Naive B cell (primary cell): Measurements from ENCODE around the gene APC2. TPM values are rescaled to one million over a fixed set of nuclear protein-coding genes. Genes with fewer than 3 reads are reported as not detected.

ENCODE experiments used
- ATAC-seq, 2 donors: fragments of 150-1000 bp; cut with Tn5 transposase; 2 replicates each; pipeline ENCODE4 v1.10.0; 2021; ENCODE audit warnings: low read depth in 2 of 2, mild to moderate bottlenecking in 2 of 2, moderate library complexity in 2 of 2
- DNase-seq: peaks from one replicate; pipeline ENCODE4 v3.0.0; 2022
- H3K27ac Mint-ChIP-seq, 6 donors: one replicate each; pipeline ENCODE4 v1.8.0; 2020 to 2022; ENCODE audit warnings: mild to moderate bottlenecking in 6 of 6, mixed read lengths in 6 of 6, moderate library complexity in 5 of 6, inconsistent platforms in 2 of 6
- H3K27me3 Mint-ChIP-seq, 3 donors: one replicate each; pipeline ENCODE4 v1.8.0; 2021 to 2022; ENCODE audit warnings: mixed read lengths in 3 of 3, mild to moderate bottlenecking in 1 of 3
- H3K36me3 Mint-ChIP-seq, 2 donors: one replicate each; pipeline ENCODE4 v1.8.0; 2020 to 2022; ENCODE audit warnings: mixed read lengths in 2 of 2, inconsistent platforms in 1 of 2, mild to moderate bottlenecking in 1 of 2
- H3K4me1 Mint-ChIP-seq, 3 donors: one replicate each; pipeline ENCODE4 v1.8.0; 2020 to 2022; ENCODE audit warnings: mixed read lengths in 3 of 3, inconsistent platforms in 1 of 3, mild to moderate bottlenecking in 1 of 3, moderate library complexity in 1 of 3
- H3K4me3 Mint-ChIP-seq, 8 donors: one replicate each; pipeline ENCODE4 v1.8.0; 2020 to 2022; ENCODE audit warnings: mild to moderate bottlenecking in 8 of 8, mixed read lengths in 8 of 8, moderate library complexity in 8 of 8, inconsistent platforms in 2 of 8
- H3K9me3 Mint-ChIP-seq, 7 donors: one replicate each; pipeline ENCODE4 v1.8.0; 2020 to 2022; ENCODE audit warnings: mixed read lengths in 7 of 7, mild to moderate bottlenecking in 5 of 7, inconsistent platforms in 2 of 7, moderate library complexity in 1 of 7
- polyA plus RNA-seq, 6 donors: library from polyadenylated mRNA; unstranded; fragments of 300-500 nt; fragmentation: Illumina TruSeq; gene quantifications; one replicate each; pipeline ENCODE4 v1.2.3, GENCODE V29; 2021; ENCODE audit warnings: low read depth in 6 of 6

The APC2 gene
- polyA plus RNA-seq, 6 donors from 2014 or later: 0.03 TPM; not detected in 5

DNA sequence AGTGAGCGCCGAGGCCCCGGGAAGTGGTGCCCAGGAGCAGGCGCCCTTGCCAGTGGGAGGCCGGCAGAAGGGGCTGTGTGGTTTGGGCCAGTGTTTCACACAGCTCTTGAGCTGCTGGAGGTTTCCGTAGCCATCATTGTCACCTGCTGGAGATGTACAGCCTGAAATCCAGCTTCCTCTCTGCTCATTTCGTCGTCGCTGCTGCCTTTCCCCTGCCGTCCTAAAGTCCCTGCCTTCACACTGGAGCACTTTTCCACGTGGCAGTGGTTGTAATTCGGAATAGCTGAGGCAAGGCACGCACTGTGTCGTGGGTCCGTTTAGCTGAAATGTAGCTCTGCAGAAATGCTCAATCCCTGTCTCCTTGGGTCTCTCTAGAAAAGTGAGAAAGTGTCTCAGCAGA, 29.3 kb upstream of the APC2 start:
- DNase-seq (no peak), ATAC-seq (no peak)
- no peaks in the 10 kb centered on the region for H3K9me3 Mint-ChIP-seq
- H3K4me3 Mint-ChIP-seq: no peak overlapping the region
- peaks cover 21 to 31% (median 22%) of the 10 kb centered on the region in 3 donors for H3K4me1 Mint-ChIP-seq
- H3K27me3 Mint-ChIP-seq: no peaks in the 10 kb centered on the region
- peak overlapping the region in 1 of 6 donors; percentile 79 for H3K27ac Mint-ChIP-seq
- H3K36me3 Mint-ChIP-seq: peaks cover 5 to 11% of the 10 kb centered on the region in 2 donors

- DNase-seq: no peak
- H3K36me3 Mint-ChIP-seq: peaks cover 5 to 11% of the 10 kb centered on the region in 2 donors
These were observed 28.5 kb upstream of the APC2 start for GRCh38 chr19:1421218-1421957.

DNA sequence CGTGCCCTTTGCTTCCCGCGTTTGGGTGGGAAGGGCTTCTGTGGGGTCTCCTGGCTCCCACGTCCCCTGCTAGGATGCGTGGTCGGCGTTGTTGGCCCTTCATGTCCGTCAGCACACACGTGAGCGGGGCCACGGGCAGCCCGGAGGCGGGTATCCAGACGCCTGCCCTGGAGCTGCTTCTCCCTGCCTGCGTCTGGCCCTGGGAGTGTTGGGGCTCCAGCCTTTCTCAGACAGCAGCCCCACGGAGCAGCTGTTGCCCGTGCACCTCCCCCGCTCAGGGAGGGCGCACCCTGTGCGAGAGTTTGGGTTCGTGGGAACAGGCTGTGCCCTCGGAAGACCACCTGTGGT, 28.0 kb upstream of the APC2 start:
- Mint-ChIP-seq H3K36me3 (peaks cover 5 to 11% of the 10 kb centered on the region in 2 donors), H3K27ac (no peak overlapping the region), H3K27me3 (no peaks in the 10 kb centered on the region), H3K4me3 (no peak overlapping the region), H3K4me1 (peaks cover 12 to 20% (median 13%) of the 10 kb centered on the region in 3 donors), H3K9me3 (no peaks in the 10 kb centered on the region)
- DNase-seq (no peak), ATAC-seq (no peak)

More at GRCh38 chr19:1421218-1421957, 28.5 kb upstream of the APC2 start:
- Mint-ChIP-seq H3K27me3 (no peaks in the 10 kb centered on the region), H3K9me3 (no peaks in the 10 kb centered on the region), H3K4me3 (no peak overlapping the region), H3K27ac (no peak overlapping the region), H3K4me1 (peaks cover 13 to 23% (median 17%) of the 10 kb centered on the region in 3 donors)
- no peak for ATAC-seq

- H3K27me3 Mint-ChIP-seq: no peaks in the 10 kb centered on the region
- H3K36me3 Mint-ChIP-seq: peaks cover 5 to 11% of the 10 kb centered on the region in 2 donors
- no peak overlapping the region for H3K4me3 Mint-ChIP-seq
- no peak overlapping the region for H3K27ac Mint-ChIP-seq
- ATAC-seq (no peak), DNase-seq (no peak)
- no peaks in the 10 kb centered on the region for H3K9me3 Mint-ChIP-seq
- H3K4me1 Mint-ChIP-seq: peaks cover 9 to 15% (median 12%) of the 10 kb centered on the region in 3 donors
These were observed 27.6 kb upstream of the APC2 start for GRCh38 chr19:1422360-1422759.

DNA sequence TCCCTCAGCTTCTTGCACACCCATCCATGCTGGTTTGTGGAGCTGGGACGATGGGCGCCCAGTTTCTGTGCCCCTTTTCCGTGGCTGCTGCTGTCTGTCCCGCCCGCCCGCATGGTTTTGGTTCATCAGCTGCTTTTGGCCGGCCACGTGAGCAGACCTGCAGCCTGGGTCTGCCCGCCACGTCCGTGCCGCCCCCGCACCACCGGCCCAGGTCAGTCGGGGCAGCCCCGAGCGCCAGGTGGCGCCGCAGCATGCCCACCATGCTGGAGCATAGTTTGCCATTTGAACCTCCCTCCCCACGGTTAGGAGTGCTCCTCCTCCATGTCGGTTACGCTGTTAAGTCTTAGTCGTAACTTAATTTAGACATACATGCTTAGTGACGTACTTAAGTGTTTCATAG, 27.0 kb upstream of the APC2 start:
- ATAC-seq (no peak), DNase-seq (no peak)
- H3K27ac Mint-ChIP-seq: no peak overlapping the region
- H3K36me3 Mint-ChIP-seq: peaks cover 5 to 11% of the 10 kb centered on the region in 2 donors
- H3K27me3 Mint-ChIP-seq: no peaks in the 10 kb centered on the region
- H3K4me1 Mint-ChIP-seq: peaks cover 7 to 12% (median 9%) of the 10 kb centered on the region in 3 donors
- no peaks in the 10 kb centered on the region for H3K9me3 Mint-ChIP-seq
- H3K4me3 Mint-ChIP-seq: no peak overlapping the region

DNA sequence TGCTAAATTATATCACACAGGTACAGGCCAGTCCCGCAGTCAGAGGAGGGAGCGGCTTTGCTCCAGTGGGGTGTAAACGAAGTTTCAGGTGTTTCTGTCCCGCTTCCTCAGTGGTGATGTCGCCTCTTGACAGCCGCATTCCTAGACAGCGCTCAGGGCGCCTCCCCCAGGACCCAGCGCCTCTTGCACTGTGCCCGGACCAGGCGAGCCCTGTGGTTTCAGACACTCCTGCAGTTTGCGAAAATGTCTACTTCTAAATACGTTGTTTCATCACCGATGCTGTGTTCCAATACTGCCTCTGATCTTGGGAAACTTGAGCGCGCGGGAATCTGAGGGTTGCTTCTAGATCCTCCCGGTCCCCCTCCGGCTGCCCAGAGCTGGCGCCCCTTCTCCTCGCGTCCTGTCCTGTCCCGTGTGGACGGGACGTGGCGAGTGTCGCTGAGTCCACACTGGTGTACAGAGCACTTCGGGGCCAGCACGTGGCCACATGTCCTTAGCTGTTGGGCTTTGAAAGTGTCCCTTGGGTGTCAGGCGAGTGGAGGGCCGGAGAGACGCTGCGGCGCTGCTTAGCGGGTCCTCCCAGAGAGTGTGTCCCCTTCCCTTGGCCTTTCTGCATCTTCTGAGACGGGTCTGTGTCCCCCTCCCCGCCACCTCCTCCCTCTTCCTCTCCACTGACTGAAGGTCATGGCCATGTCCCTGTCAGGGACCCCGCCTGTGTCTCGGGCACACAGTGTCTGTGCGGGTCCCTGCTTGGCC, 26.3 kb upstream of the APC2 start:
- peaks cover 5 to 11% of the 10 kb centered on the region in 2 donors for H3K36me3 Mint-ChIP-seq
- H3K4me3 Mint-ChIP-seq: no peak overlapping the region
- no peak overlapping the region for H3K27ac Mint-ChIP-seq
- no peaks in the 10 kb centered on the region for H3K27me3 Mint-ChIP-seq
- H3K9me3 Mint-ChIP-seq: no peaks in the 10 kb centered on the region
- DNase-seq (no peak), ATAC-seq (no peak)
- peaks cover 7 to 12% (median 9%) of the 10 kb centered on the region in 3 donors for H3K4me1 Mint-ChIP-seq

DNA sequence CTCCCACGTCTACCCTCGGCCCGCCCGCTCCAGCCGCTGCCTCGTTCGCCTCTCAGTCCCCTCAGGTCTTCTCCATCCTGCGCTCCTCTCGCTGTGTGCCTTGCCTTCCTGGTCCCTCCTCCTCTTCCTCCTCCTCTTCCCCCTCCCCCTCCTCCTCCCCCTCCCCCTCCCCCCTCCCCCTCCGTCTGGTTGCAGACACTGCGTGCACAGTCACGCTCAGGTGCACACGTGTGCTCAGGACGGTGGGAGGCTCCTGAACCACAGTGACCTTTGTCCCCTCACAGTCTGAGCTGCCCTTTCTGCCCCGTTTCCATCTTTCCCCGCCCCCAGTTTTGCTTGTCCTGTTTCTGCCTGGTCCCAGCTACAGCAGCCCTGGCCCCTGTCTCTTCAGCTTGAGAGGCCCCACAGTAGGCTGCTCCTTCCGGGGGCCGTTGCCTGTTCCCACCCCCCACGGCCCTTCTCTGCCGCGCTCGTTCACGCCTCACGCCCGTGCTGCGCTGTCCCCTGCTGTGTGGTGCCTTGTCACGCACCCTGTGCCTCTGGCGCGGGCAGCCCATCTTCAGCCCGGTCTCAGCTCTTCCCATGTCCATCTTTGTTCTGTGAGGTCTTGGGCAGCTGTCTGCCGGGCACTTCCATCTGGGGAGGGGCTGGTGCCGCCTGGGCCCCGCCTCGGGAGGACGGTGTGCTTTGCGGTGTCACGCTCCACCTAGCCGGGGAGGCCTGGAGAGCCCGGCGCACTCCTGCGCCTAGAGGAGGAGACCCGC, 25.5 kb upstream of the APC2 start:
- no peak for ATAC-seq
- H3K4me1 Mint-ChIP-seq: peaks cover 3 to 9% (median 8%) of the 10 kb centered on the region in 3 donors
- peak overlapping the region in 1 of 6 donors; percentile 49 for H3K27ac Mint-ChIP-seq
- no peaks in the 10 kb centered on the region for H3K27me3 Mint-ChIP-seq
- H3K36me3 Mint-ChIP-seq: peaks cover 4 to 11% of the 10 kb centered on the region in 2 donors
- H3K4me3 Mint-ChIP-seq: no peak overlapping the region
- DNase-seq: no peak
- H3K9me3 Mint-ChIP-seq: no peaks in the 10 kb centered on the region

GRCh38 chr19:1425102-1425837, 24.7 kb upstream of the APC2 start:
- H3K27me3 Mint-ChIP-seq: no peaks in the 10 kb centered on the region
- peak overlapping the region in 1 of 8 donors; percentile 42 for H3K4me3 Mint-ChIP-seq
- H3K36me3 Mint-ChIP-seq: peaks cover 0 to 11% of the 10 kb centered on the region in 2 donors
- no peak for ATAC-seq
- no peaks in the 10 kb centered on the region for H3K9me3 Mint-ChIP-seq
- peak overlapping the region in 2 of 6 donors; percentile 12 to 49 for H3K27ac Mint-ChIP-seq
- DNase-seq: no peak
- peaks cover 0 to 9% (median 8%) of the 10 kb centered on the region in 3 donors for H3K4me1 Mint-ChIP-seq

DNA sequence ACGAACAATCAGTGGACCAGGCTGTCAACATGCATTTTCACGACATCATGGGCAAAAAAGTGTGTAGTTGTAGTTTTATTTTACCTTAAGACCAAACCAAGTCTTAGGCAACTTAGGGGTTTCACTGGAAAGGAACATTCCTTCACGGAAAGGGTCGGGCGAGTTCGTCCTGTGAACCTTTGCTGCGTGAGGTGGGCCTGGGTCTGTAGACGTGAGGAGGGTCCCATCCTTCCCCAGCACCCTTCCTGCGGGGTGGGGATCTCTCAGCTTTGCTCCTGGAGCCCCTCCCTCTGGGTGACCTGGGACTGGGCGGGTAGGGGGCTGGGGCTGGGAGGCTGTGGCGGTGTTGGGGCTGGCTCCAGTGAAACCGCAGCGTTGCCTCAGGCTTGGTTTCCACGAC, 24.0 kb upstream of the APC2 start:
- DNase-seq (no peak), ATAC-seq (no peak)
- peak overlapping the region in 1 of 6 donors; percentile 26 for H3K27ac Mint-ChIP-seq
- no peaks in the 10 kb centered on the region for H3K27me3 Mint-ChIP-seq
- H3K4me3 Mint-ChIP-seq: no peak overlapping the region
- peaks cover 0 to 9% (median 8%) of the 10 kb centered on the region in 3 donors for H3K4me1 Mint-ChIP-seq
- peaks cover 0 to 11% of the 10 kb centered on the region in 2 donors for H3K36me3 Mint-ChIP-seq
- no peaks in the 10 kb centered on the region for H3K9me3 Mint-ChIP-seq

GRCh38 chr19:1426736-1427135, 23.2 kb upstream of the APC2 start:
- H3K27me3 Mint-ChIP-seq: no peaks in the 10 kb centered on the region
- no peak for DNase-seq
- no peak overlapping the region for H3K27ac Mint-ChIP-seq
- no peaks in the 10 kb centered on the region for H3K9me3 Mint-ChIP-seq
- no peak for ATAC-seq
- peaks cover 0 to 9% (median 8%) of the 10 kb centered on the region in 3 donors for H3K4me1 Mint-ChIP-seq
- no peak overlapping the region for H3K4me3 Mint-ChIP-seq
- peaks cover 0 to 11% of the 10 kb centered on the region in 2 donors for H3K36me3 Mint-ChIP-seq

DNA sequence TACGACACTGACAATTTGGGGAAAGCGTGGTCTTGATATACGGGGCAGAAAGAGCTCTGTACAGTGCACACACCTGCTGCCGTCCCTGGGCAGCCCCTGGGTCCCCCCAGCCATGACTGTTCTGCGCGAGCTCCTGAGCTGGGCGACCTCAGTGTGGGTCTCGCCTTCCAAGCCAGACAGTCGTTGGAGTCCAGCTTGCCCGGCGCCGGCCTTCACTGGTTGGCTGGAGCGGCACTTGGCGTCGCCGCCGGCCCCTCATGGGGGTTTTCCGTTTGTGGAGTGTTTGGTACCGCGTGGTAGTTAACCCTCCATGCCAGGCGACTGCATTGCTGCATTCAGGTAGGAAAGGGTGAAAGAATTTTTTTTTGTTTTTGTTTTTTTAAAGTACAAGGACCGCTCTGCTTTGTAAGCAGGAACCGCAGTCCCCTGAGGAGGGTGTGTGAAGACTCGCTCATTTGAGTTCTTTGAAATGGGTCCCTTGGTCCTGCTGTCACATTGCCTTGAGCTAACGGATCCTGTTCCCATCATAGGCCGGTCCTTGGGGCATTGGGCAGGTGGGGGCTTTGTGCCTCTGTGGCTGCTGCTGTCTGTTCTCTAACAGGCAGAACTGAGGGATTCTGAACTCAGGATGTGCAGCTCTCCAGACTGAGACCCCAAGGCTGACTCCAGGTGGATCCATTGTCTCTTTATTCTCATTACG, 22.6 kb upstream of the APC2 start:
- Mint-ChIP-seq H3K27me3 (no peaks in the 10 kb centered on the region), H3K4me1 (peaks cover 0 to 9% (median 8%) of the 10 kb centered on the region in 3 donors), H3K9me3 (no peaks in the 10 kb centered on the region), H3K27ac (no peak overlapping the region), H3K4me3 (no peak overlapping the region), H3K36me3 (peaks cover 0 to 11% of the 10 kb centered on the region in 2 donors)
- DNase-seq: no peak
- no peak for ATAC-seq

DNA sequence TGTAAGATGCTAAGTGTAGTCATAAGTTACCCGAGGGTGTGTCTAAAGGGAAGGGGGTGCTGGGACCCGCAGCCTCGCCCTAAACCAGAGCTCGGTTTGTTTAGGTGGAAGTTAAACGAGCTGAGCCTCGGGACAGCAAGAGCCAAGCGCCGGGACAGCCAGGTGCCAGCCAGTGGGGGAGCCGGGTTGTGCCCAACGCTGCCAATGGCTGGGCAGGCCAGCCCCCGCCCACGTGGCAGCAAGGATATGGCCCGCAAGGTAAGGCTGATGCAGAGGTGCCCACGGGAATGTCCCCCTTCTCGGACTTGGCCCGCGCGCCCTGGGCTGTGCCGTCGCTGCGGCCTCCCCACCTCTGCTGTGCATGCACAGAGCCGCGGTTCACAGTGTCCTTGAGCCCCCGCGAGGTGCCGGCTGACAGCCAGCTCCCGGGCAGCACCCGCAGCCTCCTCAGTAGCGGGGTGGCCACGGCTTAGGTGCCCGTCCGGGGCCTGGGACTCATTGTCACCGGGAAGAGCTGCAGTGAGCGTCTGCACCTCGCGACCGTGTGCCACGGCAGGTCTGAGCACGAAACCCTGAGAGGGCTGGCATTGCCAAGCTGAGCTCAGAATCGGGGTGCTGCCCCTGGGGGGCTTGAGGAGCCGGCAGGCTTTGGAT, 21.1 kb upstream of the APC2 start:
- Mint-ChIP-seq H3K4me1 (peaks cover 0 to 8% (median 4%) of the 10 kb centered on the region in 3 donors), H3K36me3 (no peaks in the 10 kb centered on the region), H3K27me3 (no peaks in the 10 kb centered on the region), H3K9me3 (no peaks in the 10 kb centered on the region), H3K4me3 (no peak overlapping the region), H3K27ac (no peak overlapping the region)
- ATAC-seq (no peak), DNase-seq (no peak)
